ENCODE data around the gene GHITM.
"Not testable (repeated sequence)": the region's sequence is repeated elsewhere in the genome, so short reads cannot be mapped to it uniquely, and the experiment has no call there.

Gene GHITM

GRCh38 chr10:84148006-84148597 lies 8.8 kb downstream of the GHITM start:
- DNase-seq (ENCODE audit: low read depth), result not testable (repeated sequence)

- no peak for DNase-seq (ENCODE audit: low read depth)
Observed at GRCh38 chr10:84149854-84150253, 10.5 kb downstream of the GHITM start.

GRCh38 chr10:84152769-84153168 lies 13.5 kb downstream of the GHITM start:
- DNase-seq (ENCODE audit: low read depth), result no peak

GRCh38 chr10:84155521-84155920 lies 16.2 kb downstream of the GHITM start:
- no peak for DNase-seq (ENCODE audit: low read depth)

GRCh38 chr10:84156009-84156408 lies 16.7 kb downstream of the GHITM start:
- no peak for DNase-seq (ENCODE audit: low read depth)

GRCh38 chr10:84156768-84157167 lies 17.5 kb downstream of the GHITM start:
- no peak for DNase-seq (ENCODE audit: low read depth)

- no peak for DNase-seq (ENCODE audit: low read depth)
Observed at GRCh38 chr10:84158061-84158460, 18.8 kb downstream of the GHITM start.

- DNase-seq (ENCODE audit: low read depth), result no peak
Observed at GRCh38 chr10:84158550-84158949, 19.2 kb downstream of the GHITM start.

GRCh38 chr10:84159076-84159685 lies 19.9 kb downstream of the GHITM start:
- DNase-seq (ENCODE audit: low read depth), result no peak

GRCh38 chr10:84160663-84161362 lies 21.5 kb downstream of the GHITM start:
- no peak for DNase-seq (ENCODE audit: low read depth)

GRCh38 chr10:84163996-84164395 lies 24.7 kb downstream of the GHITM start:
- no peak for DNase-seq (ENCODE audit: low read depth)

- no peak for DNase-seq (ENCODE audit: low read depth)
Observed at GRCh38 chr10:84164442-84164841, 25.1 kb downstream of the GHITM start.

GRCh38 chr10:84166620-84167288 lies 27.4 kb downstream of the GHITM start:
- no peak for DNase-seq (ENCODE audit: low read depth)

GRCh38 chr10:84167289-84167653 lies 28.0 kb downstream of the GHITM start:
- DNase-seq (ENCODE audit: low read depth), result not testable (repeated sequence)

- DNase-seq (ENCODE audit: low read depth), result not testable (repeated sequence)
Observed at GRCh38 chr10:84168382-84168781, 29.1 kb downstream of the GHITM start.

GRCh38 chr10:84171237-84171636 lies 31.9 kb downstream of the GHITM start:
- not testable (repeated sequence) for DNase-seq (ENCODE audit: low read depth)

- not testable (repeated sequence) for DNase-seq (ENCODE audit: low read depth)
Observed at GRCh38 chr10:84171700-84172466, 32.6 kb downstream of the GHITM start.

- no peak for DNase-seq (ENCODE audit: low read depth)
Observed at GRCh38 chr10:84172467-84173356, 33.4 kb downstream of the GHITM start.

GRCh38 chr10:84173501-84173929 lies 34.2 kb downstream of the GHITM start, which contains the start of gene GPR15LG:
Gene GPR15LG (plus strand): TSS chr10:84173801. CDS start chr10:84173852, 51 bp downstream.
- no peak for DNase-seq (ENCODE audit: low read depth)

- no peak for DNase-seq (ENCODE audit: low read depth)
Observed at GRCh38 chr10:84175436-84175835, 36.1 kb downstream of the GHITM start.

- DNase-seq (ENCODE audit: low read depth), result no peak
Observed at GRCh38 chr10:84176351-84176750, 37.0 kb downstream of the GHITM start.
